Common myeloid progenitor, CD34-positive (primary cell): ENCODE results near the gene SEPTIN2.
"Not testable (repeated sequence)": the region's sequence is repeated elsewhere in the genome, so short reads cannot be mapped to it uniquely, and the experiment has no call there.

Source experiments
- CTCF ChIA-PET: fragments of 350-600 bp; sonication (Branson Sonifier 250); formaldehyde crosslinking; loops from one replicate; lab custom pipeline; 2021; ENCODE audit warnings: antibody characterized with exemption; lab: Charles Lee
- POLR2A ChIA-PET: fragments of 350-600 bp; sonication (Branson Sonifier 250); formaldehyde crosslinking; loops from one replicate; lab custom pipeline; 2021; ENCODE audit warnings: antibody characterized with exemption; lab: Charles Lee
- DNase-seq, 3 donors: peaks; one replicate each; pipeline versions ENCODE4 v3.0.0 to v3.0.0-alpha.2; 2013
- H3K27ac ChIP-seq, 2 experiments: 1 replicate in 1 of 2; 2 replicates in 1 of 2; pipeline ENCODE4 v1.7.0; 2013; ENCODE audit warnings: inconsistent platforms in 2 of 2, low read length in 2 of 2, mild to moderate bottlenecking in 2 of 2, low read depth in 1 of 2, moderate library complexity in 1 of 2; ENCODE audit not compliant: severe bottlenecking in 2 of 2, insufficient read depth in 1 of 2, poor library complexity in 1 of 2
- H3K27me3 ChIP-seq, 5 experiments: replicated peaks in 2 of 5; 1 replicate in 3 of 5; 2 replicates in 2 of 5; pipeline versions ENCODE4 v1.6.1 to v1.7.0; 2013; ENCODE audit warnings: low read length in 4 of 5, mild to moderate bottlenecking in 2 of 5, moderate library complexity in 2 of 5, inconsistent platforms in 1 of 5; ENCODE audit not compliant: insufficient read depth in 5 of 5, control insufficient read depth in 4 of 5
- H3K36me3 ChIP-seq, 4 experiments: 1 replicate in 2 of 4; 2 replicates in 2 of 4; pipeline versions ENCODE4 v1.6.1 to v1.7.0; 2013; ENCODE audit warnings: low read length in 3 of 4, control low read depth in 1 of 4, mild to moderate bottlenecking in 1 of 4; ENCODE audit not compliant: control insufficient read depth in 4 of 4, insufficient read depth in 4 of 4
- H3K4me1 ChIP-seq, 4 experiments: 1 replicate in 3 of 4; 2 replicates in 1 of 4; pipeline versions ENCODE4 v1.6.1 to v1.7.1; 2013; ENCODE audit warnings: low read length in 3 of 4, mild to moderate bottlenecking in 3 of 4, control low read depth in 1 of 4, inconsistent platforms in 1 of 4, moderate library complexity in 1 of 4; ENCODE audit not compliant: control insufficient read depth in 4 of 4, insufficient read depth in 4 of 4; ENCODE audit errors: control extremely low read depth in 1 of 4
- H3K4me3 ChIP-seq, 7 experiments: 1 replicate in 4 of 7; 2 replicates in 3 of 7; pipeline versions ENCODE4 v1.5.1 to v1.7.0; 2013; ENCODE audit warnings: mild to moderate bottlenecking in 7 of 7, low read length in 6 of 7, moderate library complexity in 6 of 7, inconsistent platforms in 2 of 7, low read depth in 2 of 7, control low read depth in 1 of 7; ENCODE audit not compliant: insufficient read depth in 4 of 7, control insufficient read depth in 1 of 7; ENCODE audit errors: extremely low read depth in 1 of 7
- H3K9me3 ChIP-seq, 5 experiments: 1 replicate in 4 of 5; 2 replicates in 1 of 5; pipeline versions ENCODE4 v1.6.1 to v1.7.1; 2013; ENCODE audit warnings: low read length in 4 of 5, mild to moderate bottlenecking in 2 of 5, inconsistent platforms in 1 of 5, low read depth in 1 of 5, moderate library complexity in 1 of 5; ENCODE audit not compliant: control insufficient read depth in 4 of 5, insufficient read depth in 2 of 5; ENCODE audit errors: control extremely low read depth in 1 of 5
- WGBS: methylation state at CpG from one replicate; pipeline ENCODE4 v1.1.5; 2013; ENCODE audit not compliant: insufficient coverage; 5-methylcytosine and 5-hydroxymethylcytosine counted together

Gene SEPTIN2

DNA sequence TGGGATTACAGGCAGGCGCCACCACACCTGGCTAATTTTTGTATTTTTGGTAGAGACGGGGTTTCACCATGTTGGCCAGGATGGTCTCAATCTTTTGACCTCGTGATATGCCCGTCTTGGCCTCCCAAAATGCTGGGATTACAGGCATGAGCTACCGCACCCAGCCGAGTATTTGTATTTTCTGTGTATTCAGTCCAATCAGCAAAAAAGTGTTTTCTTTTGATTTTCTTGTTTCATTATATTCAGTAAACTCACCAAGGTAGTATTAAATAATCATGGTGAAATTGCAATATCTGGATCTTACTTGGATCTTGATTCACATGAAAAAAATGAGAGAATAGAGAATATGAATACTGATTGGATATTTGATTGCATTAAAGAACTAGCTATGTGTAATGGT lies 3.1 kb downstream of the SEPTIN2 start:
- CTCF ChIA-PET, result interaction anchor here (0.6 to 1.6 kb wide), 2 partner anchors 9 to 21 kb away, joined by 3 to 5 read pairs; no protein-coding TSS in a partner anchor
- H3K4me1 ChIP-seq, result peaks cover 28 to 57% (median 42%) of the 10 kb centered on the region in 4 experiments
- not testable (repeated sequence) for H3K36me3 ChIP-seq

DNA sequence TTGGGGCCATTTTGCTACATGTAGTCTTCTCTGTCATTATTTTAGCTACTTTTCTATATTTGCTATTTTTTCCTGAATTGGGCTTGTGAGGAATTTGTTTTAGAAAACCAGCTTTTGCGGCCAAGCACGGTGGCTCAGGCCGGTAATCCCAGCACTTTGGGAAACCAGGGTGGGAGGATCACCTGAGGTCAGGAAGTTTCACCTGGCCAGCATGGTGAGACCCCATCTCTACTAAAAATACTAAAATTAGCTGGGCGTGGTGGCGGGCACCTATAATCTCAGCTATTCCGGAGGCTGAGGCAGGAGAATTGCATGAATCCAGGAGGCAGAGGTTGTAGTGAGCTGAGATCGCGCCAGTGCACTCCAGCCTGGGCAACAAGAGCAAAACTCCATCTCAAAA lies 4.7 kb downstream of the SEPTIN2 start:
- H3K9me3 ChIP-seq, result no peaks in the 10 kb centered on the region
- POLR2A ChIA-PET, result no interaction called here

More for the DNA sequence above, 3.1 kb downstream of the SEPTIN2 start:
- H3K27me3 ChIP-seq, POLR2A ChIA-PET, DNase-seq, H3K4me3 ChIP-seq, H3K27ac ChIP-seq, H3K9me3 ChIP-seq: not testable (repeated sequence)
- 98% methylated on average over 4 of the region's 6 CpGs for WGBS

DNA sequence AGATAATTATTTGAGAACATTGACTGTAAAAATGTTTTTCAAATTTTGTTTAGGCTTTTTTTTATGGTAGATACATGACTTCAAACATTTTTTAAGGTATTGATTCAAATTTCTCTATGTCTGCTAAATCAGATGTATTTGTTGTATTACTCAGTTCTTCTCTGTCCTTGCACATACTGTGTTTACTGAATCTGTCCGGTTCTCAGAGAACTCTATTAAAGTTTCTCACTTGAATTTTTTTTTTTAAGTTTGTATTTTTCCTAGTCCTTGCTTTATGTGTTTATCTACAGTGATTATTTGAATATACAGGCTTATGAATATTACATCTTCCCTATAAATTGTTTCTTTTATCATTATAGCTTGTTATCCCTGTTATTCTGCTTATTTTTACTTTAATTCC lies 5.3 kb downstream of the SEPTIN2 start:
- DNase-seq, result no peak
- ChIA-PET CTCF (interaction anchor here (0.7 to 1.0 kb wide), 2 partner anchors 12 to 217 kb away, joined by 3 to 5 read pairs; no protein-coding TSS in a partner anchor), POLR2A (no interaction called here)
- no peaks in the 10 kb centered on the region for H3K27me3 ChIP-seq
- H3K4me1 ChIP-seq, result peaks cover 30 to 67% (median 50%) of the 10 kb centered on the region in 4 experiments
- H3K9me3 ChIP-seq, result no peaks in the 10 kb centered on the region
- H3K27ac ChIP-seq, result no peak overlapping the region
- no peak overlapping the region for H3K4me3 ChIP-seq
- WGBS, result no CpG with 5 or more reads among the region's 1 CpG
- H3K36me3 ChIP-seq, result peaks cover 0 to 12% (median 2%) of the 10 kb centered on the region in 4 experiments

More for the DNA sequence above, 4.7 kb downstream of the SEPTIN2 start:
- Histone ChIP-seq H3K4me3 (no peak overlapping the region), H3K27ac (no peak overlapping the region), H3K27me3 (no peaks in the 10 kb centered on the region), H3K36me3 (peaks cover 0 to 9% (median 0%) of the 10 kb centered on the region in 4 experiments), H3K4me1 (peaks cover 29 to 64% (median 50%) of the 10 kb centered on the region in 4 experiments)
- 100% methylated on average over 6 of the region's 8 CpGs for WGBS
- DNase-seq, result no peak
- CTCF ChIA-PET, result no interaction called here

DNA sequence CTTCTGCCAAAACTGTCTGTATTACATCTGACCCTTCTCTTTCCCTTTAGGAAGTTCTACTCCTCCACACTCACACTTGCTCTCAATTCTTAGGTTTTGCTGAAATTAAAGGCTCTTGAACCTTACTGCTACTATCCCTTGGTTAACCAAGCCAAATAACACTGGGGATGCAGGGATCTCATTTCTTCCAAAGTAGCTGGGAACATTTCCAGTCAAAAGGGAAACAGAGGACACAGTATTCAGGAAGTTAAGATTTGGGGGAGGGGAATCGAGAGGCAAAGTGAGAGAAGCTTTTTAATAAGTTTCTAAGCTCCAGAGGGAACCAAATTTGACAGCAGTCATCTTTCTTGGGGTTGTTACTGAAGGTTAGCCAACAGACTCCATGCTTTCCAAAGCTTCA lies 6.2 kb downstream of the SEPTIN2 start:
- H3K4me3 ChIP-seq, result no peak overlapping the region

DNA sequence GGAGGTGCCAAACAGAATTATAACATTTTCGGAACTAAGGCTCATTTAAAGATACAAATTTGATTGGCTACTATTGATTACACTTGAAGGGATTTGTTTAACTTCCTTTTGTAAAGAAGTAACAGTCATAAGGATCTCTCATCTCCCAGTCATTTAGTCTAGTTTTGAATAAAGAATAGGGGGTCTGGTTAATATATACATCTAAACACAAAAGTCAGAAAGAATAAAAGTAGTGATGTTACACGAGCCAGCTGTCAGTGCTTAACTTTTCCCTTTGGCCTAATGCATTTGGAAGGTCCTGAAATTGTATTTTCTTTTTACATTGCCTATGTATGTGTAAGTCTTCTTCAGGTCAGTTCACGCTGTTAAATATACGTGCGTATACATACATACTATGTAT lies 8.1 kb downstream of the SEPTIN2 start:
- POLR2A ChIA-PET, result interaction anchor here (2.1 kb wide), 1 partner anchor 9 kb away, joined by 5 read pairs; the partner anchor contains the start of genes HDLBP and SEPTIN2
- peaks cover 18 to 46% (median 29%) of the 10 kb centered on the region in 4 experiments for H3K4me1 ChIP-seq
- no peaks in the 10 kb centered on the region for H3K27me3 ChIP-seq
- H3K4me3 ChIP-seq, result no peak overlapping the region
- H3K27ac ChIP-seq, result no peak overlapping the region
- peaks cover 5 to 22% (median 17%) of the 10 kb centered on the region in 4 experiments for H3K36me3 ChIP-seq
- WGBS, result 80% methylated on average over 1 of the region's 5 CpGs
- DNase-seq, result no peak
- CTCF ChIA-PET, result interaction anchor here (0.6 to 1.1 kb wide), 2 partner anchors 8 to 60 kb away, joined by 3 read pairs; partner anchors contain the start of genes HDLBP and SEPTIN2
- H3K9me3 ChIP-seq, result no peaks in the 10 kb centered on the region

More for the DNA sequence above, 6.2 kb downstream of the SEPTIN2 start:
- ChIA-PET POLR2A (no interaction called here), CTCF (interaction anchor here (1.0 kb wide), 1 partner anchor 11 kb away, joined by 5 read pairs; no protein-coding TSS in a partner anchor)
- H3K4me1 ChIP-seq, result peaks cover 27 to 62% (median 42%) of the 10 kb centered on the region in 4 experiments
- H3K27ac ChIP-seq, result no peak overlapping the region
- H3K27me3 ChIP-seq, result no peaks in the 10 kb centered on the region
- no peaks in the 10 kb centered on the region for H3K9me3 ChIP-seq
- no peak for DNase-seq
- peaks cover 3 to 12% (median 6%) of the 10 kb centered on the region in 4 experiments for H3K36me3 ChIP-seq
- 0% methylated on average over 1 of the region's 1 CpG for WGBS

DNA sequence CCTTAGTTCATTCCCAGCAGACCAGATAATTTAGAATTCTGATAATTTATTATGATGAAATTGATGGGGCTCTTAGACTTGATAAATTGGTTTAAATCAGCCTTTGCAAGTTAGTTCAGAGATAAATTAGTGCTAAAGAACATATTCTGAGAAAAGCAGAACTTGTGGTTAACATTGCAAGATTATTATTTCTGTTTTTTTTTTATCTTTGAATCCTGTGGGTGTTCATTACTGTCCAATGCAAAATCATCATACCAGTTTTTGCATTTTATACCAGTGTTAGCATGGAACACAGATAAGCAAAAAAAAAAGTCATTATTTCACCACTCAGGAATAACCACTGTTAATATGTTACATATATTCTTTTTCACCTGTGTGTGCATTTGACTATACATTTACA lies 9.1 kb downstream of the SEPTIN2 start:
- Histone ChIP-seq H3K27ac (no peak overlapping the region), H3K4me1 (peaks cover 18 to 43% (median 26%) of the 10 kb centered on the region in 4 experiments), H3K27me3 (no peaks in the 10 kb centered on the region), H3K36me3 (peaks cover 5 to 30% (median 18%) of the 10 kb centered on the region in 4 experiments), H3K9me3 (no peaks in the 10 kb centered on the region), H3K4me3 (no peak overlapping the region)
- CTCF ChIA-PET, result interaction anchor here (1.1 kb wide), 1 partner anchor 9 kb away, joined by 3 read pairs; the partner anchor contains the start of genes HDLBP and SEPTIN2
- peak; percentile 52 to 80 (median 70) for DNase-seq
- POLR2A ChIA-PET, result interaction anchor here (2.1 kb wide), 1 partner anchor 10 kb away, joined by 5 read pairs; the partner anchor contains the start of genes HDLBP and SEPTIN2

DNA sequence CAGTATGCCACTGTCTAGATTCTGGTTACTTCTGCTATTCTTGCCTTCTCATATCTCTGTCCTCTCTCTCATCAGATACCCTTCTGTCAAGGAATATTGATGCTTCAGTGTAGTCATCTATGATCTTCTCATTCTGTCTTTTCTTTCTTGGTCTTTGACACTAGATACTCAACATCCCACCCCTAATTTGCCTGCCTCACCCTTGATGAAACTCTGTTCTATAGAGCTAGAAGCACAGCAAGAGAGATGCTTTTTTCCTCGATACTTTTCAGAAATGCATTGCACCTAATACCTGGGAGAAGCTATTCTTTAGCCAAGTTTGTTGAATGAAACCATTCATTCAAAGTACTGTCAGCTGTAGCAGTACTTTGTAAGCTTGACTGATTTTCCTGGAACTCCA lies 9.5 kb downstream of the SEPTIN2 start:
- WGBS, result no CpG with 5 or more reads among the region's 1 CpG
- Histone ChIP-seq H3K4me3 (no peak overlapping the region), H3K9me3 (no peaks in the 10 kb centered on the region), H3K36me3 (peaks cover 5 to 34% (median 19%) of the 10 kb centered on the region in 4 experiments), H3K4me1 (peaks cover 18 to 42% (median 26%) of the 10 kb centered on the region in 4 experiments), H3K27ac (no peak overlapping the region), H3K27me3 (no peaks in the 10 kb centered on the region)
- POLR2A ChIA-PET, result interaction anchor here (2.1 kb wide), 1 partner anchor 10 kb away, joined by 5 read pairs; the partner anchor contains the start of genes HDLBP and SEPTIN2
- CTCF ChIA-PET, result no interaction called here
- no peak for DNase-seq
